ENCODE measurements around the gene MDN1. TPM values are rescaled to one million over a fixed set of nuclear protein-coding genes. Genes with fewer than 3 reads are reported as not detected.

The MDN1 gene
- total and polyA plus RNA-seq, 8 donors, result 24.6 to 42.2 (median 39.7) TPM

- no peak for DNase-seq
- H3K27ac ChIP-seq, result no peak overlapping the region
- ATAC-seq, result no peak
These were observed 195.8 kb downstream of the MDN1 start for GRCh38 chr6:89623749-89624148.

GRCh38 chr6:89619567-89619966 is 200.0 kb downstream of the MDN1 start:
- DNase-seq, result no peak
- H3K27ac ChIP-seq, result no peak overlapping the region
- no peak for TF ChIP-seq CTCF (IDR thresholded peaks at IDR 0.05)
- no peaks in the 10 kb centered on the region for H3K9me3 ChIP-seq
- intact Hi-C loops (cut with DNase I), result no loop called here
- no peak overlapping the region for H3K4me3 ChIP-seq
- H3K4me1 ChIP-seq, result no peaks in the 10 kb centered on the region
- no peaks in the 10 kb centered on the region for H3K27me3 ChIP-seq
- H3K36me3 ChIP-seq, result peaks cover 0 to 3% of the 10 kb centered on the region in 2 donors
- no peak for ATAC-seq

More at GRCh38 chr6:89623749-89624148, 195.8 kb downstream of the MDN1 start:
- peaks cover 0 to 3% of the 10 kb centered on the region in 2 donors for H3K36me3 ChIP-seq
- no peak for TF ChIP-seq CTCF (IDR thresholded peaks at IDR 0.05)
- H3K9me3 ChIP-seq, result no peaks in the 10 kb centered on the region
- intact Hi-C loops (cut with DNase I), result no loop called here
- H3K27me3 ChIP-seq, result no peaks in the 10 kb centered on the region
- no peak overlapping the region for H3K4me3 ChIP-seq
- H3K4me1 ChIP-seq, result no peaks in the 10 kb centered on the region

GRCh38 chr6:89618026-89618425 is 201.6 kb downstream of the MDN1 start:
- no peak for TF ChIP-seq CTCF (IDR thresholded peaks at IDR 0.05)
- no peaks in the 10 kb centered on the region for H3K36me3 ChIP-seq
- ATAC-seq (no peak), DNase-seq (no peak)
- no peaks in the 10 kb centered on the region for H3K27me3 ChIP-seq
- H3K4me3 ChIP-seq, result no peak overlapping the region
- H3K4me1 ChIP-seq, result no peaks in the 10 kb centered on the region
- no peaks in the 10 kb centered on the region for H3K9me3 ChIP-seq
- no peak overlapping the region for H3K27ac ChIP-seq
- intact Hi-C loops (cut with DNase I), result no loop called here

- ATAC-seq (no peak), DNase-seq (no peak)
- intact Hi-C loops (cut with DNase I), result no loop called here
- no peaks in the 10 kb centered on the region for H3K9me3 ChIP-seq
- H3K4me1 ChIP-seq, result no peaks in the 10 kb centered on the region
- H3K4me3 ChIP-seq, result no peak overlapping the region
- H3K36me3 ChIP-seq, result no peaks in the 10 kb centered on the region
- H3K27me3 ChIP-seq, result no peaks in the 10 kb centered on the region
- no peak overlapping the region for H3K27ac ChIP-seq
- no peak for TF ChIP-seq CTCF (IDR thresholded peaks at IDR 0.05)
These were observed 203.1 kb downstream of the MDN1 start for GRCh38 chr6:89616531-89616930.

GRCh38 chr6:89615882-89616281 is 203.7 kb downstream of the MDN1 start:
- H3K4me3 ChIP-seq, result no peak overlapping the region
- no peak for TF ChIP-seq CTCF (IDR thresholded peaks at IDR 0.05)
- DNase-seq, result no peak
- no peaks in the 10 kb centered on the region for H3K4me1 ChIP-seq
- intact Hi-C loops (cut with DNase I), result no loop called here
- no peaks in the 10 kb centered on the region for H3K36me3 ChIP-seq
- H3K9me3 ChIP-seq, result no peaks in the 10 kb centered on the region
- no peak for ATAC-seq
- no peaks in the 10 kb centered on the region for H3K27me3 ChIP-seq
- H3K27ac ChIP-seq, result no peak overlapping the region
